ENCODE results near the gene SLC18B1. TPM values are rescaled to one million over a fixed set of nuclear protein-coding genes. Genes with fewer than 3 reads are reported as not detected.
A peak's percentile ranks its signal among the peaks of the same experiment; 100 is the strongest.

Gene SLC18B1
- total and polyA plus RNA-seq, 2 of the 13 experiments (the other 11 are each of a cell fraction or from before 2014, with no cell fraction given): 11.4 to 13.8 TPM

GRCh38 chr6:132813173-132813856, 14.9 kb upstream of the SLC18B1 start (continued):
- TF ChIP-seq ZNF619 (CRISPR knock-in tag; IDR thresholded peaks at IDR 0.05): no peak
- TF ChIP-seq ZNF160 (CRISPR knock-in tag; IDR thresholded peaks at IDR 0.05): no peak; the same call in 1 of the 2 replicates
- TF ChIP-seq, protein P1, sequence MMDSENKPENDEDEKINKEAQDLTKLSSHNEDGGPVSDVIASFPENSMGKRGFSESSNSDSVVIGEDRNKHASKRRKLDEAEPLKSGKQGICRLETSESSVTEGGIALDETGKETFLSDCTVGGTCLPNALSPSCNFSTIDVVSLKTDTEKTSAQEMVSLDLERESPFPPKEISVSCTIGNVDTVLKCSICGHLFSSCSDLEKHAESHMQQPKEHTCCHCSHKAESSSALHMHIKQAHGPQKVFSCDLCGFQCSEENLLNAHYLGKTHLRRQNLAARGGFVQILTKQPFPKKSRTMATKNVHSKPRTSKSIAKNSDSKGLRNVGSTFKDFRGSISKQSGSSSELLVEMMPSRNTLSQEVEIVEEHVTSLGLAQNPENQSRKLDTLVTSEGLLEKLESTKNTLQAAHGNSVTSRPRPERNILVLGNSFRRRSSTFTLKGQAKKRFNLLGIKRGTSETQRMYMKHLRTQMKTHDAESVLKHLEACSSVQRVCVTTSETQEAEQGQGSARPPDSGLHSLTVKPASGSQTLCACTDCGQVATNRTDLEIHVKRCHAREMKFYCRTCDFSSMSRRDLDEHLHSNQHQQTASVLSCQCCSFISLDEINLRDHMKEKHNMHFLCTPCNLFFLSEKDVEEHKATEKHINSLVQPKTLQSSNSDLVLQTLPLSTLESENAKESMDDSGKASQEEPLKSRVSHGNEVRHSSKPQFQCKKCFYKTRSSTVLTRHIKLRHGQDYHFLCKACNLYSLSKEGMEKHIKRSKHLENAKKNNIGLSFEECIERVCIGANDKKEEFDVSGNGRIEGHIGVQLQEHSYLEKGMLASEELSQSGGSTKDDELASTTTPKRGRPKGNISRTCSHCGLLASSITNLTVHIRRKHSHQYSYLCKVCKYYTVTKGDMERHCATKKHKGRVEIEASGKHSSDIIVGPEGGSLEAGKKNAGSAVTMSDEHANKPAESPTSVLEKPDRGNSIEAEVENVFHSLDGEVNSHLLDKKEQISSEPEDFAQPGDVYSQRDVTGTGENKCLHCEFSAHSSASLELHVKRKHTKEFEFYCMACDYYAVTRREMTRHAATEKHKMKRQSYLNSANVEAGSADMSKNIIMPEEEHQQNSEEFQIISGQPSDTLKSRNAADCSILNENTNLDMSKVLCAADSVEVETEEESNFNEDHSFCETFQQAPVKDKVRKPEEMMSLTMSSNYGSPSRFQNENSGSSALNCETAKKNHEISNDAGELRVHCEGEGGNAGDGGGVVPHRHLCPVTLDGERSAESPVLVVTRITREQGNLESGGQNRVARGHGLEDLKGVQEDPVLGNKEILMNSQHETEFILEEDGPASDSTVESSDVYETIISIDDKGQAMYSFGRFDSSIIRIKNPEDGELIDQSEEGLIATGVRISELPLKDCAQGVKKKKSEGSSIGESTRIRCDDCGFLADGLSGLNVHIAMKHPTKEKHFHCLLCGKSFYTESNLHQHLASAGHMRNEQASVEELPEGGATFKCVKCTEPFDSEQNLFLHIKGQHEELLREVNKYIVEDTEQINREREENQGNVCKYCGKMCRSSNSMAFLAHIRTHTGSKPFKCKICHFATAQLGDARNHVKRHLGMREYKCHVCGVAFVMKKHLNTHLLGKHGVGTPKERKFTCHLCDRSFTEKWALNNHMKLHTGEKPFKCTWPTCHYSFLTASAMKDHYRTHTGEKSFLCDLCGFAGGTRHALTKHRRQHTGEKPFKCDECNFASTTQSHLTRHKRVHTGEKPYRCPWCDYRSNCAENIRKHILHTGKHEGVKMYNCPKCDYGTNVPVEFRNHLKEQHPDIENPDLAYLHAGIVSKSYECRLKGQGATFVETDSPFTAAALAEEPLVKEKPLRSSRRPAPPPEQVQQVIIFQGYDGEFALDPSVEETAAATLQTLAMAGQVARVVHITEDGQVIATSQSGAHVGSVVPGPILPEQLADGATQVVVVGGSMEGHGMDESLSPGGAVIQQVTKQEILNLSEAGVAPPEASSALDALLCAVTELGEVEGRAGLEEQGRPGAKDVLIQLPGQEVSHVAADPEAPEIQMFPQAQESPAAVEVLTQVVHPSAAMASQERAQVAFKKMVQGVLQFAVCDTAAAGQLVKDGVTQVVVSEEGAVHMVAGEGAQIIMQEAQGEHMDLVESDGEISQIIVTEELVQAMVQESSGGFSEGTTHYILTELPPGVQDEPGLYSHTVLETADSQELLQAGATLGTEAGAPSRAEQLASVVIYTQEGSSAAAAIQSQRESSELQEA (CRISPR knock-in tag; IDR thresholded peaks at IDR 0.05; ENCODE audit: not compliant biosample characterization): no peak
- TF ChIP-seq, protein P2, sequence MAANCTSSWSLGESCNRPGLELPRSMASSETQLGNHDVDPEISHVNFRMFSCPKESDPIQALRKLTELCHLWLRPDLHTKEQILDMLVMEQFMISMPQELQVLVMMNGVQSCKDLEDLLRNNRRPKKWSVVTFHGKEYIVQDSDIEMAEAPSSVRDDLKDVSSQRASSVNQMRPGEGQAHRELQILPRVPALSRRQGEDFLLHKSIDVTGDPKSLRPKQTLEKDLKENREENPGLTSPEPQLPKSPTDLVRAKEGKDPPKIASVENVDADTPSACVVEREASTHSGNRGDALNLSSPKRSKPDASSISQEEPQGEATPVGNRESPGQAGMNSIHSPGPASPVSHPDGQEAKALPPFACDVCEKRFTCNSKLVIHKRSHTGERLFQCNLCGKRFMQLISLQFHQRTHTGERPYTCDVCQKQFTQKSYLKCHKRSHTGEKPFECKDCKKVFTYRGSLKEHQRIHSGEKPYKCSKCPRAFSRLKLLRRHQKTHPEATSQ (CRISPR knock-in tag; IDR thresholded peaks at IDR 0.05; ENCODE audit: borderline replicate concordance): no peak
- TF ChIP-seq ZNF17 (CRISPR knock-in tag; IDR thresholded peaks at IDR 0.05): no peak
- TF ChIP-seq, protein P3, sequence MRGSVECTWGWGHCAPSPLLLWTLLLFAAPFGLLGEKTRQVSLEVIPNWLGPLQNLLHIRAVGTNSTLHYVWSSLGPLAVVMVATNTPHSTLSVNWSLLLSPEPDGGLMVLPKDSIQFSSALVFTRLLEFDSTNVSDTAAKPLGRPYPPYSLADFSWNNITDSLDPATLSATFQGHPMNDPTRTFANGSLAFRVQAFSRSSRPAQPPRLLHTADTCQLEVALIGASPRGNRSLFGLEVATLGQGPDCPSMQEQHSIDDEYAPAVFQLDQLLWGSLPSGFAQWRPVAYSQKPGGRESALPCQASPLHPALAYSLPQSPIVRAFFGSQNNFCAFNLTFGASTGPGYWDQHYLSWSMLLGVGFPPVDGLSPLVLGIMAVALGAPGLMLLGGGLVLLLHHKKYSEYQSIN (CRISPR knock-in tag; IDR thresholded peaks at IDR 0.05; ENCODE audit: borderline replicate concordance): no peak
- TF ChIP-seq PCBP1 (IDR thresholded peaks at IDR 0.05; ENCODE audit: borderline replicate concordance, low read depth, low read length): no peak
- TF ChIP-seq, protein P4, sequence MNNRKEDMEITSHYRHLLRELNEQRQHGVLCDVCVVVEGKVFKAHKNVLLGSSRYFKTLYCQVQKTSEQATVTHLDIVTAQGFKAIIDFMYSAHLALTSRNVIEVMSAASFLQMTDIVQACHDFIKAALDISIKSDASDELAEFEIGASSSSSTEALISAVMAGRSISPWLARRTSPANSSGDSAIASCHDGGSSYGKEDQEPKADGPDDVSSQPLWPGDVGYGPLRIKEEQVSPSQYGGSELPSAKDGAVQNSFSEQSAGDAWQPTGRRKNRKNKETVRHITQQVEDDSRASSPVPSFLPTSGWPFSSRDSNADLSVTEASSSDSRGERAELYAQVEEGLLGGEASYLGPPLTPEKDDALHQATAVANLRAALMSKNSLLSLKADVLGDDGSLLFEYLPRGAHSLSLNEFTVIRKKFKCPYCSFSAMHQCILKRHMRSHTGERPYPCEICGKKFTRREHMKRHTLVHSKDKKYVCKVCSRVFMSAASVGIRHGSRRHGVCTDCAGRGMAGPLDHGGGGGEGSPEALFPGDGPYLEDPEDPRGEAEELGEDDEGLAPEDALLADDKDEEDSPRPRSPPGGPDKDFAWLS (CRISPR knock-in tag; IDR thresholded peaks at IDR 0.05; ENCODE audit: borderline replicate concordance): no peak
- TF ChIP-seq ZNF878 (CRISPR knock-in tag; IDR thresholded peaks at IDR 0.05): peak; percentile 44
- TF ChIP-seq GPBP1L1 (CRISPR knock-in tag; IDR thresholded peaks at IDR 0.05): no peak
- no peak for TF ChIP-seq IRF9 (CRISPR knock-in tag; IDR thresholded peaks at IDR 0.05; ENCODE audit: borderline replicate concordance)
- TF ChIP-seq ZEB1 (IDR thresholded peaks at IDR 0.05; ENCODE audit: insufficient replicate concordance, low read depth): no peak

All from HepG2 (cell line).